ENCODE results near the gene ZNF512B.
"Not testable (repeated sequence)": the region's sequence is repeated elsewhere in the genome, so short reads cannot be mapped to it uniquely, and the experiment has no call there.

Gene ZNF512B

GRCh38 chr20:63976980-63977738 is 7.4 kb upstream of the ZNF512B start:
- no peak for DNase-seq

GRCh38 chr20:63976511-63976910 is 6.8 kb upstream of the ZNF512B start:
- not testable (repeated sequence) for DNase-seq

GRCh38 chr20:63974402-63975200 is 4.9 kb upstream of the ZNF512B start:
- DNase-seq: peak; percentile 96 to 99

DNA sequence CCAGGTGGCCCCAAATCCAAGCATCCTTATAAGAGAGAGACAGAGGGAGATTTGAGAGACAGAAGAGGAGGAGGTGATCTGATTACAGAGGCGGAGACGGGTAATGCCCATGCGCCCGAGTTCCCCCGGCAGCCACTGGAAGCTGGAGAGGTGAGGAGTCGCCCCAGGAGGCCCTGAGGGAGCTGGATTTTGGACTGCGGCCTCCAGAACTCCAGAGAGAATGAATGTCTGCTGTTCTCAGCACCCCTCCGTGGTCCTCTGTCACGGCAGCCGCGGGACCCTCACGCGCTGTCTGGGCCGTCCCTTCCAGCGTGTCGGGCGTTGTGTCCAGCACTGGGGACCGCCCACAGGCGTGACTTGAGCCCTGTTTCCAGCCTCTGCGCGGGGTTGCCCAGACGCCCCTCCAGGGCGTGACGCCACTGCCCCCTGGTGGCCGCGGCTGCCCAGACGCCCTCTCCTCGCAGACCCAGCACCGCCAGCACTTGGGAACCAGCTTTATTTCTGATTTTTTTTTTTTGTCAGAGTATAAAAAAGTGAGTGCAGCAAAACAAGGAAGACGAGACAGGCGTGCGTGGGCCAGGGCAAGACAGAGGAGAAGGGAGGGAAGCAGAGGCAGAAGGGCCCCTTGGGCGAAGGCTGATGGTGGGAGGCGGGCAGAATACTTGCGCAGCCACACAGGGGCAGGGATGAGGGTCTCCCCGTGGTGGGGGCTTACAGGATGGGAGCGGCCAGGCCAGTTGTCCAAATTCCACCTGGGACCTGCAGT is 4.1 kb upstream of the ZNF512B start:
- DNase-seq: peak; percentile 75 to 78

DNA sequence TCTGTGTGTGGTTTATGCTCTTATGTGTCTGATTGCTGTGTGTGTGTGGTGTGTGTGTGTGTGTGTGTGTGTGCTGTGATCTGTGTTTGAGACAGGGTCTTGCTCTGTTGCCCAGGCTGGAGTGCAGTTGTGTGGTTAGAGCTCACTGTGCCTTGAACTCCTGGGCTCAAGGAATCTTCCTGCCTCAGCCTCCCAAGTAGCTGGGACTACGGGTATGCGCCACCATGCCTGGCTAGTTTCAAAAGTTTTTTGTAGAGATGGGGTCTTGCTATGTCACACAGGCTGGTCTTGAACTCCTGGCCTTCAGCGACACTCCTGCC is 3.4 kb upstream of the ZNF512B start:
- DNase-seq: no peak

DNA sequence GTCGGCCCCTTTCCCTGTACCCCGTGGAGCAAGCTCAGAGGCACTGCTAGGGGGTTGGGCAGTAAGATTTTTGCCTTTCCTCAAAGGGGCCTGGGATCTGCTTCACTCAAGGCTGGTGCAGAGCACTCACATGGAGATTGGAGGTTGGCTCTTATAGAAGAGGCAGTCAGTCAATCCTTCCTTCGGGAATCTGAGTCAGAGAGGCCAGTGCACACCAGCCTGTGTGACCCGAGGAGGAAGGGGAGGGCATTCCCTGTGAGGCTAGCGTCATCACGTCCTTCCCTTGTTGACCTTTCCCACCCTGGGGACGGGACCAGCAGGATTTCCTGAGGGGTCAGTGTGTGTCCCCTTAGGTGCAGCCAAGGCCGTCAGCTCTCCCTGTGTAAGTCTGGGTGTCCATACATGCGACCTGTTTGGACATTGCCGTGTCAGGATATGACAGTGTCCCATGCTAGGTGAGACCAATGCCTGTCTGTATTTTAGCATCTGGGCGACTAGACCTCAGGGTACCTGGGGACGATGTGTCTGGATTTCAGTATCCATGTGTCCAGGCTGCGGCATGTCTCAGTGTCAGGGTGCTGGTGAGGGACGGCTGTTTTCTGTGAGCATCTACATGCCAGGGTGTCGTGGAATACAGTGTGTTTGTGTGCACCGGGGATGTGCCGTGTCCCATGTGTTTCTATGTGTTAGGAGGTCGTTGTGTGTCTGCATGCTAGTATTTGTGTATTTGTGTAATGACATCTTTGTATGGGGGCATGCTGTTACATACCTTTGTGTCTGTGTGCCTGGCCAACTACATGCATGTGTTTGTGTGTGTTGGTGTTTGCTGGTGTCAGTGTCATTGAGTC is 2.8 kb upstream of the ZNF512B start:
- DNase-seq: no peak

- DNase-seq: not testable (repeated sequence)
Observed at GRCh38 chr20:63971960-63972311, 2.2 kb upstream of the ZNF512B start.

DNA sequence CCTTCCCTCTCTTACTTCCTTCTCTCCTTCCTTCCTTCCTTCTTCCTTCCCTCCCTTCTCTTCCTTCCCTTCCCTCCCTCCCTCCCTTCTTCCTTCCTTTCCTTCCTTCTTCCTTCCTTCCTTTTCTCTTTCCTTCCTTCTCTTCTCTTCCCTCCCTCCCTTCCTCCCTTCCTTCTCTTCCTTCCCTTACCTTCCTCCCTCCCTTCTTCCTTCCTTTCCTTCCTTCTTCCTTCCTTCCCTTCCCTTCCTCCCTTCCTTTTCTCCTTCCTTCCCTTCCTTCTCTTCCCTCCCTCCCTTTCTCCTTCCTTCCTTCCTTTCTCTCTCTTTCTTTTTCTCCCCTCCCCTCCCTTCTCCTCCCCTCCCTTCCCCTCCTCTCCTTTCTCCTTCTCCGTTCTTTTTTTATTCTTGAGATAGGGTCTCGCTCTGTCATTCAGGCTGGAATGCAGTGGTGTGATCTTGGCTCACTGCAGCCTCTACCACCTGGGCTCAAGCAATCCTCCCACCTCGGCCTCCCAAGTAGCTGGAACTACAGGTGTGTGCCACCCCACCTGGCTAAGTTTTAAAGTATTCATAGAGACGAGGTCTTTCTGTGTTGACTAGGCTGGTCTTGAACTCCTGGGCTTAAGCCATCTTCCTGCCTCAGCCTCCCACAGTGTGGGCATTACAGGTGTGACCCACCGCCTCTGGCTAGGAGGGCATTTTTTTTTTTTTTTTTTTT is 1.1 kb upstream of the ZNF512B start:
- DNase-seq: no peak

DNA sequence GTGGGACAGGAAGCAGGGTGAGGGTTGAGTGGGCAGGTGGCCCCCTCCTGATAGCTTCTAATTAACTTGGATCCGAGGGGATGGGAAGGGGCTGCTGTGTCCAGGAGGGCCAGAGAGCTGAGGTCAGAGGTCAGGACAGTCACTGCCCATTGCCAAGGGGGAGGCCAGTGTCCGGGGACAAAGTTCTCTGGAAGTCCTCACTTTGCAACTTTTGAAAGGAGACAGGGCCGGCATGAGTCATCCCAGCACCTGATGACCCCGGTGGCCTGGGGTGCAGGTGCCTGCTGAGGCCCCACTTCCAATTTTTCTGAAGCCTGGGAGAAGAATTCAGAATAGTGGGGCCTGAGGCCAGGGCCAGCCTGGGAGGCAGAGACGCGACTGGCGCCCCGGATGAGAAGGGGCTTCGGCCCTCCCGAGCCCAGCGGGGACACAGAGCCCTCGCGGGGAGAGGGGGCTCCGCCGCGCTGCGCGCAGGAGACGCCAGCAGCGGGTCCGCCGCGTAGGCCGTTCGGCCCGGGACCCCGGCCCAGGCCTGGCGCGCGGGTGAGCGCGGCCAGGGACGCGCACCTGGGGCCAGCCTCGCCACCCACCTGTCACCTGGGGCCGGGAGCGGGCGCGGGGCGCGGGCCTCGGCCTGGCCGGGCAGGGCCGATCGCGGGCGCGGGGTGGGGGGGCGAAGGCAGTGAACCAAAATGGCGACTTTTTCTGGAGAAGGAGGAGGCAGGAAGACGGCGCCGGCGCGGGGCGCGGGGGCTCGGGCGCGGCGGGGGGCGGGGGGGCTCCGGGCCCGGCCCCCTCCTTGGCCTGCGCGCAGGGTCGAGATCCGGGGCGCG is 586 bp downstream of the ZNF512B start:
- DNase-seq: no peak

DNA sequence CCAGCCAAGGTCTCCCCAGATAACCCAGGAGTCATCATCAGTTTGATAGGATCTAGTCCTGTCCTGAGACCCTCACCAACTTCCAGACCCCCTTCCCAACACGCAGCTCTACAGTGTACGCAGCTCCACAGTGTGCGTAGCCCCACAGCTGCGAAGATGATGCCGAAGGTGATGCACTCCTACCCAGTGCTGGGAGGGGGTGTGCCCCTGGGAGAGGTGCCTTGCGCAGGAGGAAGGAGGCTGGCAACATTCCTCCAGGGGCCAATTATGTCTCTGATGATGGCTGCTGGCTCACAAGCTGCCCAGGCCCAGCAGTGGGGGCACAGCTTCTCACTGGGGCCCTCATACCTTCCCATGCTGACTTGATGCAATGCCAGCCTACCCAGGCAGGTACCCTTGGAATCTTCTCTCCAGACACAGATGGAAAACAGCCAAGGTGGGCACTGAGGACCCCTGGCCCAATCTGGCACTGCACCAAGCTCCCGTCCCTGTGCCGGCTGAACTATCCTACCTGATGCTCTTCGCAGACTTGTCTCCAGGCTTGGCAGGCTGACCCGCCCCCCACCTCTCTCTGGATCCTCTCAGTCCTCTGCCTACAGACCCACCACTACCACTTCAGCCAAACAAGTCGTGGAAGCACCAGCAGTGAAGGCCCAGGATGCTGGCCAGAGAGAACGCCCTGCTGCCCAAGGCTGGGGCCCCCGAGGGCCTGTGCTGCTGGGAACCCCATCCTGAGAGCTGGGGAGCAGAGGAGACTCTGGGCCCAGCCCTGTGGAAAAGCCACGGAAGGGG is 1.4 kb downstream of the ZNF512B start:
- no peak for DNase-seq

GRCh38 chr20:63967330-63968135 is 2.2 kb downstream of the ZNF512B start:
- DNase-seq: no peak

- no peak for DNase-seq
Observed at GRCh38 chr20:63966944-63967322, 2.8 kb downstream of the ZNF512B start.

GRCh38 chr20:63966172-63966943 is 3.4 kb downstream of the ZNF512B start:
- DNase-seq: no peak

GRCh38 chr20:63964412-63964811 is 5.3 kb downstream of the ZNF512B start:
- no peak for DNase-seq

DNA sequence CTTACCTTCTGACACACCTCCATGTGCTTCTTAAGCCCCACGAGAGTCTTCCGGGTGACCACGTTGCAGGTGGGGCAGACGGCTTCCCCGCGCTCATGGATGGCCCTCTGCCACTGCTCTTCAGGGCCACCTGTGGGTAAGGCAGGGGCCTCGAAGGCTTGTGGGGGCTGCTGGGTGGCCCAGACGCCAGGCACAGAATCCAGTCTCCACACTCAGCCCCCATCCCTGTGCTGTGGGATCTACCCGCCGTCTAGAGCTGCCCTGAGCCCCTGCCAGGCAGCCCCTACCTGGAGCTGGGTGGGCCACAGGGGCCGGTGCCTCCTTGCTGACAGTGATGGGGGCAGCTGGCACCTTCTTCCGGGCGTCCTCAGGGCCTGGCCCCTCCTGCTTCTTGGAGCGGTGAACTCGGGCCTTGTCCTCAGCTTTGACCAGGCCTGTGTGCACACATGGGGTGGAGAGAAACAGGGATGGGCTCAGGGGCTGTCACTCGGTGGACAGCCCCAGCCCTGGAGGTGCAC is 5.9 kb downstream of the ZNF512B start:
- DNase-seq: no peak

DNA sequence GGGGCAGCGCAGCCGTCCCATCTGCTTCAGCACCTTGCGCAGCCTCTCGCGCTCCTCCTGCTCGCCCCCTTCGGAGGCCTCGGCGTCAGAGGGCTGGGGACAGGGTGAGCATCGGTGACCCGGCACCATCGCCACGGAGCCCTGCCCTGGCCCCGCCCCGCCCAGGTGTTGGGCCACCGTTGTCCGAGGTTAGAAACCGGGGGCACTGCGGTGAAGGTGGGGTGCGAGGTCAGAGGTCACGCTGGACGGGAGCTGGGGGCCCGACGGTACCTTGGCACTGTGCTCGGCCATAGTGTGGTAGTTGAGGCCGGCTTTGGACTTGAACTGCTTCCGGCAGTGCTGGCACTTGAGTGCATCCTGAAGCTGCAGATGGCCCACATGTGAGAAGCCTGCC is 6.4 kb downstream of the ZNF512B start:
- no peak for DNase-seq

- no peak for DNase-seq
Observed at GRCh38 chr20:63962426-63963347, 7.0 kb downstream of the ZNF512B start.

Data from NCI-H2081 (cell line).